ENCODE measurements around the gene ZNF891. TPM values are rescaled to one million over a fixed set of nuclear protein-coding genes. Genes with fewer than 3 reads are reported as not detected.

ZNF891 gene
- total and polyA plus RNA-seq, 2 of the 8 experiments (the other 6 are each of a cell fraction or from before 2014, with no cell fraction given) = 1.3 to 3.1 TPM

- TF ChIP-seq E2F6 (IDR thresholded peaks at IDR 0.05) (peak; percentile 63), CHD7 (IDR thresholded peaks at IDR 0.05; ENCODE audit: insufficient replicate concordance, low read length) (no peak), MAFK (IDR thresholded peaks at IDR 0.05; ENCODE audit: low read depth, low read length) (no peak), ZNF274 (IDR thresholded peaks at IDR 0.05; ENCODE audit: borderline replicate concordance, extremely low read depth, low read length) (no peak), PHF8 (conservative IDR thresholded peaks at IDR 0.05; ENCODE audit: low read depth, low read length) (peak; percentile 75), TAF1 (IDR thresholded peaks at IDR 0.05; ENCODE audit: low read depth, low read length) (peak; percentile 98), RNF2 (IDR thresholded peaks at IDR 0.05; ENCODE audit: borderline replicate concordance, low read depth, low read length, missing control alignments, poor library complexity, severe bottlenecking) (no peak), SP2 (IDR thresholded peaks at IDR 0.05; ENCODE audit: low read length) (no peak), SP1 (IDR thresholded peaks at IDR 0.05; ENCODE audit: low read depth, low read length) (no peak)
Observed at GRCh38 chr12:133130038-133130807, at the start of gene ZNF891, which contains the start of gene ZNF10 (continued).
